BJ (cell line): ENCODE measurements around the gene PRKAR1B. TPM values are rescaled to one million over a fixed set of nuclear protein-coding genes. Genes with fewer than 3 reads are reported as not detected.
A peak's percentile ranks its signal among the peaks of the same experiment; 100 is the strongest.

Experiments
- CTCF ChIA-PET: fragments of 350-600 bp; formaldehyde crosslinking; extraction: SDS; loops from one replicate; lab custom pipeline; 2021; ENCODE audit warnings: antibody characterized with exemption, inconsistent platforms; lab: Yijun Ruan, JAX
- POLR2A ChIA-PET: fragments of 300-600 bp; sonication (Branson Sonifier 250); formaldehyde crosslinking; extraction: SDS; loops from one replicate; lab custom pipeline; 2021; ENCODE audit warnings: antibody characterized with exemption; lab: Charles Lee
- DNase-seq: peaks from one replicate; pipeline ENCODE4 v3.0.0-alpha.2; 2011; ENCODE audit warnings: low read depth
- H3K27me3 ChIP-seq: 2 replicates; pipeline ENCODE4 v1.6.0; 2011; ENCODE audit warnings: low read length; ENCODE audit not compliant: control insufficient read depth, insufficient read depth
- H3K36me3 ChIP-seq: 2 replicates; pipeline ENCODE4 v1.5.1; 2011; ENCODE audit warnings: low read length; ENCODE audit not compliant: control insufficient read depth, insufficient read depth
- H3K4me3 ChIP-seq: 2 replicates; pipeline ENCODE4 v1.5.1; 2011; ENCODE audit warnings: low read depth, mild to moderate bottlenecking, control low read depth, low read length
- CTCF ChIP-seq: IDR thresholded peaks from 2 replicates; pipeline ENCODE4 v1.5.1; 2011; ENCODE audit warnings: low read depth, mild to moderate bottlenecking, control low read depth, inconsistent platforms, low read length, moderate library complexity; ENCODE audit not compliant: insufficient read depth
- polyA plus RNA-seq: library from polyadenylated mRNA; depleted of rRNA; stranded (reverse); fragments of >200 nt; gene quantifications from 2 replicates; pipeline ENCODE4 v1.2.3, GENCODE V29; 2011

Gene PRKAR1B
- polyA plus RNA-seq, 1 experiment = 7.4 TPM

DNA sequence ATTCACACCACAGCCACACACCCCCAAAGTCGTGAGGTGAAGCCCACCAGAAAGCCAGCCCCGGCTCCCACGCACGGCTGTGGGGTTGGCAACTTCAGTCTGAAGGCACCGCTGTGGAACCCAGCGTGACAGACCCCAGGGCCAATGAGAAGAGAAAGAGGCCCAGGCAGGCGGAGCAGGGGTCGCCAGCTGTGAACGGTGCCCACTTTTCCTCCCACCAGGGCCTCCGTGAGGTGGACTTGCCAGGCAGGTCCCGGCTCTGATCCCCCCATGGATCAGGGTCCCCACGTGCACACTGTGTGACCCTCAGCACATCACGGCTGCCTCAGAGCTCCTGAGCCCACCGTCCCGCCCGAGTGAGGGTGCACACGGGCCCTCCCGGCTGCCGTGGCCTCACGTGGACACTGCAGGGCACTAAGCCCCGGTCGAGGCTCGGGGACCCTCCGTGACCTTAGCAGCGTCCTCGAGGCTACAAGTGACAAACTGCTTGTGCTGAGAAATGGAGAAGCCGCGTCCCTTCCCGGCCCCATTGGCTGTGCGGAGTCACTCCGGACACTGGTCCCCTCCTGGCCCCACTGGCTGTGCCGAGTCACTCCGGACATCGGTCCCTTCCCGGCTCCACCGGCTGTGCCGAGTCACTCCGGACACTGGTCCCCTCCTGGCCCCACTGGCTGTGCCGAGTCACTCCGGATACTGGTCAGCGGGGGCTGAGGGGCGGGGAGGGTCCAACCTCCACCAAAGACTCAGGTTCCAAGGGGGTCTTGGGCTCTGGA is 135.0 kb downstream of the PRKAR1B start:
- no peaks in the 10 kb centered on the region for H3K27me3 ChIP-seq
- H3K4me3 ChIP-seq = no peak overlapping the region
- TF ChIP-seq CTCF = no peak
- CTCF ChIA-PET = interaction anchor here (0.6 to 1.1 kb wide), 2 partner anchors 13 to 46 kb away, joined by 3 to 4 read pairs; no protein-coding TSS in a partner anchor
- no peak for DNase-seq
- H3K36me3 ChIP-seq = no peaks in the 10 kb centered on the region
- POLR2A ChIA-PET = no interaction called here

GRCh38 chr7:590731-591551 is 136.1 kb downstream of the PRKAR1B start:
- ChIA-PET CTCF (interaction anchor here (0.6 to 1.1 kb wide), 2 partner anchors 14 to 23 kb away, joined by 3 read pairs; no protein-coding TSS in a partner anchor), POLR2A (no interaction called here)
- no peak overlapping the region for H3K4me3 ChIP-seq
- no peaks in the 10 kb centered on the region for H3K27me3 ChIP-seq
- DNase-seq = no peak
- H3K36me3 ChIP-seq = no peaks in the 10 kb centered on the region
- no peak for TF ChIP-seq CTCF

GRCh38 chr7:589781-590575 is 137.1 kb downstream of the PRKAR1B start:
- ChIA-PET POLR2A (no interaction called here), CTCF (no interaction called here)
- no peak overlapping the region for H3K4me3 ChIP-seq
- no peaks in the 10 kb centered on the region for H3K27me3 ChIP-seq
- TF ChIP-seq CTCF = no peak
- H3K36me3 ChIP-seq = no peaks in the 10 kb centered on the region
- no peak for DNase-seq

DNA sequence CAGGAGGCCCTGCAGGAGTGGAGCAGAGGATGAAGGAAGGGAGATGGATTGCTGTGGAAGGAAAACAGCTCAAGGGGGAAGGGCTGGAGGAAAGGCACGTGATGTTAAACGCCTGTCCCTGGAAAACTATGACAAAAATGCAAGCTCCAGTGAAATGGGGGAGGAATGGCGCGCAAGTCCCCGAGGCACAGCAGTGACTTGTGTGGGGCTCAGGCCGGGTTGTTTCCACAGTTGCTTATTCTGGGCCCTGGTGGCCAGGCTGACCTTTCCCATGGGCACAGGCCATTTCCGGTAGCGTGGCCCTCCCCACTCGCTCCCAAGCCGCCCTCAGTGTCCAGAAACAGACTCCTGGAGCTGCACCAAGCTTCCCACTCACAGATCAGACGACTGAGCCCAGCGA is 139.3 kb downstream of the PRKAR1B start:
- ChIA-PET CTCF (no interaction called here), POLR2A (no interaction called here)
- peaks cover 3% of the 10 kb centered on the region; the same call in 1 of the 2 replicates for H3K36me3 ChIP-seq
- no peak overlapping the region for H3K4me3 ChIP-seq
- TF ChIP-seq CTCF = no peak
- H3K27me3 ChIP-seq = no peaks in the 10 kb centered on the region
- DNase-seq = peak; percentile 39
